ENCODE measurements around the gene LTBP3.
"Not testable (repeated sequence)": the region's sequence is repeated elsewhere in the genome, so short reads cannot be mapped to it uniquely, and the experiment has no call there.

Gene LTBP3

GRCh38 chr11:65536412-65537295 is 21.5 kb downstream of the LTBP3 start:
- DNase-seq (ENCODE audit: low spot score): no peak

- no peak for DNase-seq (ENCODE audit: low spot score)
These were observed 23.1 kb downstream of the LTBP3 start for GRCh38 chr11:65535102-65535501.

GRCh38 chr11:65532388-65533064 is 25.6 kb downstream of the LTBP3 start:
- DNase-seq (ENCODE audit: low spot score): no peak

- peak; percentile 31 for DNase-seq (ENCODE audit: low spot score)
These were observed 28.0 kb downstream of the LTBP3 start for GRCh38 chr11:65530157-65530496.

- no peak for DNase-seq (ENCODE audit: low spot score)
These were observed 28.5 kb downstream of the LTBP3 start for GRCh38 chr11:65529475-65530156.

- DNase-seq (ENCODE audit: low spot score): no peak
These were observed 29.3 kb downstream of the LTBP3 start for GRCh38 chr11:65528819-65529350.

GRCh38 chr11:65526744-65527143 is 31.4 kb downstream of the LTBP3 start:
- DNase-seq (ENCODE audit: low spot score): no peak

GRCh38 chr11:65525546-65526480 is 32.3 kb downstream of the LTBP3 start:
- DNase-seq (ENCODE audit: low spot score): peak; percentile 12

- DNase-seq (ENCODE audit: low spot score): peak; percentile 78
These were observed 33.2 kb downstream of the LTBP3 start, which contains the start of gene SCYL1 for GRCh38 chr11:65524741-65525545. SCYL1 (plus strand) TSS chr11:65525083; CDS start chr11:65525154, 71 bp downstream.

GRCh38 chr11:65524014-65524740 is 34.0 kb downstream of the LTBP3 start:
- DNase-seq (ENCODE audit: low spot score): no peak

- not testable (repeated sequence) for DNase-seq (ENCODE audit: low spot score)
These were observed 34.6 kb downstream of the LTBP3 start for GRCh38 chr11:65523631-65523968.

- peak; percentile 25 for DNase-seq (ENCODE audit: low spot score)
These were observed 35.2 kb downstream of the LTBP3 start for GRCh38 chr11:65522718-65523630.

- DNase-seq (ENCODE audit: low spot score): not testable (repeated sequence)
These were observed 36.2 kb downstream of the LTBP3 start for GRCh38 chr11:65521777-65522521.

- not testable (repeated sequence) for DNase-seq (ENCODE audit: low spot score)
These were observed 39.1 kb downstream of the LTBP3 start for GRCh38 chr11:65518941-65519549.

GRCh38 chr11:65516135-65516968 is 41.8 kb downstream of the LTBP3 start:
- no peak for DNase-seq (ENCODE audit: low spot score)

- not testable (repeated sequence) for DNase-seq (ENCODE audit: low spot score)
These were observed 45.8 kb downstream of the LTBP3 start for GRCh38 chr11:65512311-65512710.
